Renal pelvis (tissue), 12 donors: ENCODE data around the gene ST3GAL6. TPM values are rescaled to one million over a fixed set of nuclear protein-coding genes. Genes with fewer than 3 reads are reported as not detected.

ENCODE experiments used
- DNase-seq: peaks from one replicate; pipeline ENCODE4 v3.0.0-alpha.2; 2013
- long read RNA-seq, 16 experiments: transcript quantifications; one replicate each; lab custom pipeline, GENCODE V29; 2026
- polyA plus RNA-seq, 3 donors: library from polyadenylated mRNA; unstranded; fragments of 120-200 nt; gene quantifications; one replicate each; pipeline ENCODE4 v1.2.1, GENCODE V29; 2013; ENCODE audit not compliant: insufficient read length in 3 of 3

The ST3GAL6 gene, protein sequence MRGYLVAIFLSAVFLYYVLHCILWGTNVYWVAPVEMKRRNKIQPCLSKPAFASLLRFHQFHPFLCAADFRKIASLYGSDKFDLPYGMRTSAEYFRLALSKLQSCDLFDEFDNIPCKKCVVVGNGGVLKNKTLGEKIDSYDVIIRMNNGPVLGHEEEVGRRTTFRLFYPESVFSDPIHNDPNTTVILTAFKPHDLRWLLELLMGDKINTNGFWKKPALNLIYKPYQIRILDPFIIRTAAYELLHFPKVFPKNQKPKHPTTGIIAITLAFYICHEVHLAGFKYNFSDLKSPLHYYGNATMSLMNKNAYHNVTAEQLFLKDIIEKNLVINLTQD
- polyA plus RNA-seq, result 10 to 100 TPM; 50.6 to 81.7 (median 81.5) TPM
- long read RNA-seq, donor 1, transcript ST3GAL6-214 (10 exons, 1,886 nt), result major isoform, 14 of 30 reads
- long read RNA-seq, donor 1, partial matches to known transcripts, result 12 of 30 reads
- long read RNA-seq, donor 1, other reads (novel, unspliced or antisense), result 0 of 30 reads
- long read RNA-seq, donor 2, transcript ST3GAL6-214 (10 exons, 1,886 nt), result major isoform, 11 of 16 reads
- long read RNA-seq, donor 2, partial matches to known transcripts, result 0 of 16 reads
- long read RNA-seq, donor 2, other reads (novel, unspliced or antisense), result 0 of 16 reads
- long read RNA-seq, donor 3, transcript ST3GAL6-214 (10 exons, 1,886 nt), result major isoform, 9 of 10 reads
- long read RNA-seq, donor 3, partial matches to known transcripts, result 0 of 10 reads
- long read RNA-seq, donor 3, other reads (novel, unspliced or antisense), result 0 of 10 reads
- long read RNA-seq, donor 4, transcript ST3GAL6-214 (10 exons, 1,886 nt), result major isoform, 8 of 15 reads
- long read RNA-seq, donor 4, partial matches to known transcripts, result 0 of 15 reads
- long read RNA-seq, donor 4, other reads (novel, unspliced or antisense), result 7 of 15 reads
- long read RNA-seq, donor 5, partial matches to known transcripts, result 13 of 16 reads
- long read RNA-seq, donor 5, other reads (novel, unspliced or antisense), result 0 of 16 reads
- long read RNA-seq, donor 6, transcript ST3GAL6-214 (10 exons, 1,886 nt), result major isoform, 8 of 42 reads
- long read RNA-seq, donor 6, partial matches to known transcripts, result 29 of 42 reads
- long read RNA-seq, donor 6, other reads (novel, unspliced or antisense), result 0 of 42 reads
- long read RNA-seq, donor 7, partial matches to known transcripts, result 25 of 37 reads
- long read RNA-seq, donor 7, other reads (novel, unspliced or antisense), result 6 of 37 reads
- long read RNA-seq, donor 8, result 0 reads
- long read RNA-seq, donor 9, transcript ST3GAL6-214 (10 exons, 1,886 nt), result major isoform, 5 of 101 reads
- long read RNA-seq, donor 9, partial matches to known transcripts, result 80 of 101 reads
- long read RNA-seq, donor 9, other reads (novel, unspliced or antisense), result 7 of 101 reads
- long read RNA-seq, donor 10, transcript ST3GAL6-214 (10 exons, 1,886 nt), result major isoform, 7 of 13 reads
- long read RNA-seq, donor 10, partial matches to known transcripts, result 6 of 13 reads
- long read RNA-seq, donor 10, other reads (novel, unspliced or antisense), result 0 of 13 reads
- long read RNA-seq, donor 11, partial matches to known transcripts, result 66 of 68 reads
- long read RNA-seq, donor 11, other reads (novel, unspliced or antisense), result 0 of 68 reads
- long read RNA-seq, donor 12, transcript ST3GAL6-214 (10 exons, 1,886 nt), result major isoform, 6 of 25 reads
- long read RNA-seq, donor 12, partial matches to known transcripts, result 16 of 25 reads
- long read RNA-seq, donor 12, other reads (novel, unspliced or antisense), result 0 of 25 reads
- long read RNA-seq, donor 13, transcript ST3GAL6-214 (10 exons, 1,886 nt), result major isoform, 5 of 26 reads
- long read RNA-seq, donor 13, partial matches to known transcripts, result 19 of 26 reads
- long read RNA-seq, donor 13, other reads (novel, unspliced or antisense), result 0 of 26 reads
- long read RNA-seq, donor 14, result 0 reads
- long read RNA-seq, donor 15, partial matches to known transcripts, result 8 of 11 reads
- long read RNA-seq, donor 15, other reads (novel, unspliced or antisense), result 0 of 11 reads
- long read RNA-seq, donor 16, transcript ST3GAL6-214 (10 exons, 1,886 nt), result major isoform, 6 of 32 reads
- long read RNA-seq, donor 16, partial matches to known transcripts, result 23 of 32 reads
- long read RNA-seq, donor 16, other reads (novel, unspliced or antisense), result 0 of 32 reads

DNA sequence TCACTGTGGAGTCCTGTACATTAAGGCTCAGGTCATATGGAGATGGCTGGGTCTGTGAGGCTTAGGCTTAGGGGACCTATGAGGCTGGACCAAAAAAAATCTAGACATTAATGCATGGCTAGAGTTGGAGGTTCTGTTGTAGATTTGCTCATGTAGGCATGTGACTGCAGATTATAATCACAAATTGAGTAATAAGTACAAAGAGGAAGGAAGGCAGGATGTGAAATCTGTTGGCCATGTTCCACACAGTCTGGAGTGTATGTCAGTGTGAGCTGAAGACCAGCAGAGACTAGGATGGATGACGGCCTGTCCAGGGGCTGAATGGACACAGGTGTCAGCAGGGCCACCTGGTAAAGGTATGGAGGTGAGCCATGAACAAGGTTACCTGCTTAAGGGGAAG is at the start of gene ST3GAL6:
TSS of gene ST3GAL6 (plus strand) at position 265 of the 400 bp plus-strand sequence. CDS start 5,101 bp downstream, outside the sequence.
- DNase-seq, result no peak

DNA sequence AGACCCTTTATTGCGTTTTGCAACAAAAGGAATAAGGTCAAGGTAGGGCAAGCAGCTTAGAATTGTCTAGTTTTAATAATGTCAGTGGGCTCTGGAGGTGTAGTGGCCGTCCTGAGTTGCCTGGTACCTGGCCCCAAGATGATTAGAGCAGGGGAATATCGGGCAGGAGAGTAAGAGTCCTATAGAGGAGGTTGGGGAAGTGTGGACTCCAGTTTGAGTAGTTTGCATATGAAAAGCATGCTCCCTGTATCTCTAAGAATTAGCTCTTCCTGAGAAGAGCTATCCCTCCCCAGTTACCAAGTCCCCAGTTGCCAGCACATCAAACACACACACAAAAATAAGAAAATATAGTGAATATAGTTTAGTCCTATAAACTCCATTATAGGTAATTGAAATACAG is 49.2 kb upstream of the ST3GAL6 start:
- DNase-seq, result no peak

DNA sequence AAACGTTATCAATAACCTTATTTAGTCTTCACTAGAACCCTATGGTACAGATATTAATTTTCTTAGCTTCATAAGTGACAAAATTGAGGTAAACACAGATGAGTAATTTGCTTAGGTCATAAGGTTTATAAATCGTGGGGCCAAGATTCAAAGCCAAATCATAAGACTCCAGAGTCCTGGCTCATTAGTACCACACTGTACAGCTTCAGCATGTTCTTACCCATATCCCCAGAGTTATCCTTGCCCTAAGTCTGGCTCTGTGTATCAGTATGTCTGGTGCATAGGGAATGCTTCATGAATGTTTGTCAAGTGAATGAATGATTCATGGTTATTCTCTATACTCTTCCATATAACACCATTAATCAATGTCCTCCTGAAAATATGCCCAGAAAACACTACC is 45.6 kb upstream of the ST3GAL6 start:
- no peak for DNase-seq

DNA sequence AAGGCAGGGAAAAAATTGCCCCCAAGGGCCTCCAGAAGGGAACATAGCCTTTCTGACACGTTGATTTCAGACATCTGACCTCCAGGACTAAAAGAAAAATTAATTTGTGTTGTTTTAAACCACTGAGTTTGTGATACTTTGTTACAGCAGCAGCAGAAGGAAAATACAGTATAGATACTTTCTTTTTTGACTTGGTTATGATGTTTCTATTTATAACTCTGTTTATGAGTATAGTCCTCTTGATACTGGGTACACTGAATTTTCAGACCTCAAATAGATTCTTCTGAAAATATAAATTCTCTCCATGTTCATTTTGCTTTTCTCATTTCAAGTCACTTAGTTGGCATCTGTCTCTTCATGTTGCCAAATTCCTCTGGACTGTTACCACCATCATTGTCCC is 44.4 kb upstream of the ST3GAL6 start:
- no peak for DNase-seq

DNA sequence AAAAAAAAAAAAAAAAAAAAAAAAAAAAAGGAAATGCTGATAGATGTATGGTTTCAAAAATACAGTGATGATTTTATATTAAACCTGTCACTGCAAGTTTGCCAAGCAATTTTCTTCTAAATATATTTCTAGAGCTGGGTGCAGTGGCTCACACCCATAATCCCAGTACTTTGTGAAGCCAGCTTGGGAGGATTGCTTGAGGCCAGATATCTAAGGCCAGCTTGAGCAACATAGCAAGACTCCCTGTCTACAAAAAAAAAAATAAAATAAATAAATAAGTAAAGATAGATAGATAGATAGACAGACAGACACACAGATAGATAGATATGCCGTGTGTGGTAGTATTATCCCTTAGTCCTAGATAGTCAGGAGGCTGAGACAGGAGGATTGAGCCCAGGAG is 41.4 kb upstream of the ST3GAL6 start:
- DNase-seq, result no peak

DNA sequence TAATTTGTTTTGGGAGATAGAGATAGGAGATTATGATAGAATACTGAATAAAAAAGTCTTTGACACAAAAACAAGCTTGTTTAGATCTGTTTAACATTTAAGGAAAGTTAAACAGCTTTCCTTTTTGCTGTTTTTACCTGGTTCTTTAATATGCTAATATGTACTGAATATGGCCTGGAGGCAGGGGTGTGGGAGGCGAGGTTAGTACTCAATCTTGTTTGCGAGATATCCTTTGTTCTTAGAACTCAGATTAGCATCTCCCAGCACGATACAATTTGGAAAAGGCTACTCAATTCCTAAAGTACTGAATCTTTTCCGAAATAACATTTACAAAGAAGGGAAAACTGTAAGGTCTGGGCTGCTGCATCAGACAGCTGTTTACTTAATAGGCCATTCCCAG is 40.8 kb upstream of the ST3GAL6 start:
- DNase-seq, result no peak

DNA sequence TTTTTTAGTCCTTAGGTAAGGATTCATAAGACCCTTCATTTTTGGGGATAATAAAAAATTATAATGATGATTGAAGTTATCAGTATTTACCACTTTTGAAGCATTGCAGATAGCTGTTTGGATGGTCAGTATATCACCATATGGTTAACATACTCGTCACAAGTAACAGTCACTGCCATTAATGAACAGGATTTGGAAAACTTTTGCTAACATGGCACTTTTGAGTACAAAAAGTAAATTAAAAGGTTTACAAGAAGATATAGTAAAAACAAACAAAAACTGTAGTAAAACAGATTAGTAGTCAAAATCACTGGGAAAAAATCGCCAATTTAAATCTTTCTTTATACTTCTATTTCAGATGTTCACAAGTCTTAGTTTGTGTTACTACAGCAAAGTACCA is 37.8 kb upstream of the ST3GAL6 start:
- no peak for DNase-seq

DNA sequence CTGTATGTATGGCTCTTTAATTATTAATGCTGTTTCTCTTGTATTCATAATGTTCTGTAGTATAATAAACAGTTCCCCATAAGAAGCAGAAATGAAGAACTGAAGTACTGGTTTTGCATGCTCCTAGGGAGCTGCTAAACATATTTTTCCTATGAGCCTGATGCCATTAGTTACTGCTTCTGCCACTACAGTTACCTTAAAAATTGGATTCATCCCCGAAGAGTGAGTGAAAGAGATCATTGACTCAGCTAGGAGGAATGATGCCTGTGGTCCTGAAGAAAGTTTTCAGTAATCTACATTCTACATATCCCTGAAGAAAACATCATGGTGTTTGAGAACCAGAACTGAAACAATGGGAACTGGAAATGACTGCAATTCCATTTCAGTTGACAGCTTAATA is 37.1 kb upstream of the ST3GAL6 start:
- no peak for DNase-seq

DNA sequence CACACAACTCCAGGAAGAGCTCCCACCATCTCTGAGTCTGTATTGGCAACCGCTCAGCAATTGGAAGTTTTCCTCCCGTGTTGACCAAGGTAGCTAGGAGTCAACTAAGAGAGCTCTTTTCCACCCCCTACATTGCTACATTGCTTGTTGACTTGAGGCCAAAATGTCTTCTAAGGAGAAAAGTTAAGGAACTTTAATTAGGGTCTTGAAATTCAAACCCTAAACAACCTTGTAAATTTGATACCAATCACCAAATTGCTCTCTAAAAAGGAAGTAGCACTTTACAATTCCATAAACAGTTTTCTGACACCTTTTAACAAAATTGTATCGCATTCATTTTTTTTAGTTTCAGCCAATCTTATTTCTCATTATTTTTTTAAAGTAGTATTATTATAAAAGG is 35.5 kb upstream of the ST3GAL6 start:
- DNase-seq, result no peak

DNA sequence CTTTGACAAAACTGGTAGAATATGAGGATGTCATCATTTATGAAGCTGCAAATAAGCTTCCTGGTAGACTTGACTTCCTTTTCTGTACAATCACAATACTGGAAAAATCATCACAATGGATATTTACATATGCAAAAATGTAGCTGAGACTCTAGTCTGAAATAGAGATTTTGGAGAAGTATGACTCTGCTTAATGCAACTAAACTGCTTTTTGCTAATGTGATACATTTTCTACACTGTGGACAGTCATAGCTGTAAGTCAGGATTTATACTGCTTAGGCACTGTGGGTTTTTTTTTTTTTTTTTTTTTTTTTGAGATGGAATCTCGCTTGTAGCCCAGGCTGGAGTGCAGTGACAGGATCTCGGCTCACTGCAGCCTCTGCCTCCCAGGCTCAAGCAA is 34.5 kb upstream of the ST3GAL6 start:
- DNase-seq, result no peak

DNA sequence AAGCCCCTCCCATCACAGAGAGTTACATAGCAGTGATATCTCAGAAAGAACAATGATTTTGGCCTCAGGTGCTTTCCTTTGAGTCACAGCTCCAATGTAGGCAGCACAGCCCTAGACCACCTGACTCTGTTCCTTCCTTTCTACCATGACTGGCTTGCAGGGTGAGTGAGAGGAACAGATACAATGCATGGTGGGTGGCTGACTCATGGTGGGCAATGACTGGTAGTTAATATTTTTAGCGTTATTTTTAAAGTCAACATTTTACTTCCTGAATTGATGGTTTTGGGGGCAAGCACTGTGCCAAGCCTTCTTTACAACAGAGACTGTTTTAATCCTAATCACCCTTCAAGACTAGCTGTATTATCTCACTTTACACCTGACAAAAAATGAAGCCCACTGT is 32.8 kb upstream of the ST3GAL6 start:
- no peak for DNase-seq

DNA sequence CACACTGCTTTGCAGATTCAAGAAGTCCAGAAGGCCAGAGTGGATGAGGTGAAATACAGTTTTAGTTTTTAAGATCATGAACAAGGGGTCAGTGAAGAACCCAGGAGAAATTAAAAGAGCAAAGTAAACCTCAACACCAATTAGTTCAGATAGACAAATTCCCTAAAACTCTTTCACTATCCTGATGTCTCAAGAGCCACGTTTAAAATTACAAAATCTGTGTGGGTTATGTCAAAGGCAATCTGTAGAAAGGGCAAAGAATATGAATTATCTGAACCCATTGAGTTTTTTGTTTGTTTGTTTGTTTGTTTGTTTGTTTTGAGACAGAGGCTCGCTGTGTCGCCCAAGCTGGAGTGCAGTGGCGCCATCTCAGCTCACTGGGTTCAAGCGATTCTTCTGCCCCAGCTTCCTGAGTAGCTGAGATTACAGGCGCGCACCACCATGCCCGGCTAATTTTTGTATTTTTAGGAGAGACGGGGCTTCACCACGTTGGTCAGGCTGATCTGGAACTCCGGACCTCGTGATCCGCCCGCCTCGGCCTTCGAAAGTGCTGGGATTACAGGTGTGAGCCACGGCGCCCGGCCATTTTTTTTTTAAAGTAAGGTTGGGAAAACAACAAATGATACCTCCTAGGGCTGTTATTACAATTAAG is 32.1 kb upstream of the ST3GAL6 start:
- no peak for DNase-seq

DNA sequence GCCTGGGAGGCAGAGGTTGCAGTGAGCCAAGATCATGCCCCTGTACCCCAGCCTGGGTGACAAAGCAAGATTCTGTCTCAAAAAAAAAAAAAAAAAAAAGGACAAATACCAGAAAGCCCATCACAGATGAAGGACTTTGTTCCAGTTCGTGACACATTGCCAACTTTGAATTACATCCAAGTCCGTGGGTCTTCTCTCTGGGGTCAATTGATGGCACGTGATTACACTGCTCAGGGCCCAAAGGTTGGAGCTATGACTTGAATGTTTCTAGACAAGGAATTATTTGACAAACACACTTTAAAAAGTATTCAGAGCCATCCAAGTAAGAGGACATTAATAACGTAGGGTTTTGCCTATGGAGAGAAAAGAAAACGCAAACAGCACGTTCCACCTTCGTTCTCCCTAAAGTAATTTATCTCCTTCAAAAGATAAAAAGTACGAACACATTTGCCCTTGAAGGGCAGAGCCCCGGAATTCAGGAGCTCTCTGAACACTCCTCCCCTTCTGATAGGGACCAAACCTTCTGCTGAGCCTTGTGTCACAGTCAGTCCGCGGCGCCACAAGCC is 31.3 kb upstream of the ST3GAL6 start:
- no peak for DNase-seq

DNA sequence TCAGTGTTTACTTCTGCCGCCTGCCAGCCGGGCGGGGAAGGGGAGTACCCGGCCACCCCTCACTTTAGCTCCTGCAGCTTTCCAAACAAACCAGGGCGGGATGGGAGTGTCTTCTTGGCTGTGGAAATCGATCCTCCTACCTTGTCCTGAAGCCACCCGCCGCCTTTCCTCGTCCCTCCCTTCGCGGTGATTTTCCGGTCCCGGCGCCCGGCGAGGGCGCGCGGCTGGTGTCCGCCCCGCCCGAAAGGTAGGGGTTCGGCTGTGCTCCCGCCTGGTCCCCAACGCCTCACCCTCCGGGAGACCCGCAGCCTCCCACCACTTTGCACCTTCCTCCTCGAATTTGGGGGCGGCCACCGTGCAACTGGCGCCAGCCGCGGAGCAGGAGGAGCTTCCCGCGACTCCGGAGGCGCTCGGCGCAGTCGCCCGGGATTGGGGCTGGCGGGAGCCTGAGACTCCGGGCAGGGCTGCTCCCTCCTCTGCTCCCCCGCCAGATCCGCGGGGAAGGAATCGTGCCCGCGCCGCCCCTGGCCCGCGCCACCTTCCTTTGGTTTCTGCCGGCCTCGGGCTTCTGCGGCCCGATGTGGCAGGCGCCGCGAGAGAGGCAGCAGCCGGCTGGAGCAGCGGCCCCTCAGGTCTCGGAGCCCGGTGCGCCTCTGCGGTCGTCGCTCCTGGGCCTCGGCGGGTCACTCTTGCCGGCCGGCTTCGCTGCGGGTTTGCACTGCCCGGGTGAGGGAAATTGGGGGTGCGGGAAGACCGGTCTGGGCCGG is 30.7 kb upstream of the ST3GAL6 start:
- peak; percentile 50 for DNase-seq

DNA sequence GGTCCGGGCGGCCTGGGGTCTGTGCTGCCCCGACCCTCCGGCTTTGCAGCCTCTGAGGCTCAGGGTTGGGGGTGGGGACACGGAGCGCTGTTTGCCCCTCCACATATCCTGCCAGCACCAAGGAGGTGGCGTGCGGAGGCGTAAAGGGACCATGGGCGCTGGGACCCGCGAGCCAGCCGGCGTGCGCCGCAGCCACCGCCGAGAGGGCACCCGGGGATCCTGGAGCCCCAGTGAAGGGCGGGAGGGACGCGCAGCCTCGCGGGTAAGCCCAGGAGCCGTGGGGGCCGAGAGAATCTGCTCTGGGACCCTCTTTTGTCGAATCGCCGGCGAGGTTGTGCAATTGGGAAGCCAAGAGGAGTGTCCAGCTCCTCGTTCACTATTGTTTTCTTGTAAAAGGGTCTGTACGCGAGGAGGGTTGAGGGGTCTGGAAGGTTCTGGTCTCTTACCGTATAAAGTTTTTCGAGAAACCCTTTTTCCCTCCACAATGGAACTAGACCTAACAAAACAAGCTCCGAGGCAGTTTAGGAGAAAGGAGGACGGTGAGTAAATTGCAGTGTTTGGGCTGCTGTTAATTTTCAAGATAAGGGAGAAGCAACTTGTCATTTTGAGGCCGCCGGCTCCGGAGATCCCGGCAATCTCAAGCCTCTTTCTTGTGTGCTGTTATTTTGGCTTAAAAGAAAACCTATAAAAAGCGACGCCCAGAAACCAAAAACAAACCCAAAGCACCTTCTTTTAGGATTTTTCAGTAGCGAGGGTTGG is 29.9 kb upstream of the ST3GAL6 start:
- DNase-seq, result peak; percentile 37

DNA sequence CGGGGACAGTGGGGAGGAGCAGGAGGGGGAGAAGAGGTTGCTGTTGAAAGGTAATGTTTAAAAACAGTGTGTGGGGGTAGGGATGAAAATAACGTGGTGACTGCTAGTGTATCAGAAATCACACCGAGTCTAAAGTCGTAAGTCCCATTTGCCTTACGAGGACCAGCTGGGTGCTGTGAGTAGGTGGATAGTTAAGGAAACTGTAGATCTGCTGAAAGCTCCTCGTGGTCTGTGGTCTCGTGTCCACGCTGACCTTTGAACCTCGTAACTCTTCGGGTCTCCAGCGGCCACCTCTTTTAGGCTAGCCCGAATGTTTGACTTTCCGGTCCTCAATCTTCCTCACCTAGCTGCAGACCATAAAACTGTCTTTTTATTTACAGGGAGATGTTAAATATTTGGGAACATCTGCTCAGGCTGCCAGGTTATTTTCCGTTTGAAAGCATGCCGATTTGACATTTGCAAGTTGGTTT is 29.3 kb upstream of the ST3GAL6 start:
- peak; percentile 40 for DNase-seq

DNA sequence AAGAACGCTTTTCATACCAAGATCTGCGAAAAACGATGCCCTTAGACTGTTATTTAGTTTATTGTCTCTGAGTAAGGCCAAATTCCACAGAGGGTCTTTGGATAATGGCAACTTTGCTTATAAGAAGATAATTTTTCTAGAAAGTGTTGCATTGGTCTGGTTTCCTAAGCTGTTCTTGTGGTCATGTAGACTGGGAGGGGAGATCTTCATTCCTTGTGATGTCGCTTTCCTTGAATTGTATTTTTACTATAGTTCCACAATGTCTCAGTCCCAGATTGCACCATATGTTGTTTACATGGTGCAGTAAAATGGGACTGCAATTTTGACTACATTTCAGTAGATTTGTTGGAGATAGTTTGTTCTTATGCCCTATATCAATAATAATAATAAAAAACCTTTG is 28.8 kb upstream of the ST3GAL6 start:
- no peak for DNase-seq

DNA sequence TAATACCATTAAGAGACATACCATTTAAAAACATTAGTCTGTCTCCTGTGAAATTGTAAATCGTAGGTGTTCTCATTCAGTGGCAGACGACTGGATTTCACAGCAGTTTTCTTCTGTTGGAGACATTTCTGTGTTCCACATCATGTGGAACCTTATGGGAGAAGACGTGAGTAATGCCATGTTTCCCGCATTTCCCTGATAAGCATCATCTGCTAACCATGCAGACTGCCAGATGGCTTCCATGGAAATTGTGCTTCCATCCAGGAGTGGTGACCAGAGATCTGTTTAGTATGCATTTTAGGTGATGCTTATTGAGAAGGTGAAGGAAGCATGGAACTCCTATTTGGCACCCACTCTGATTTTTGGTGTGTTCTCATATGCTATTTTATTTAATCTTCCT is 28.4 kb upstream of the ST3GAL6 start:
- DNase-seq, result no peak
